SJCRH30 (cell line): Measurements from ENCODE around the gene COQ3. TPM values are rescaled to one million over a fixed set of nuclear protein-coding genes. Genes with fewer than 3 reads are reported as not detected.
A peak's percentile ranks its signal among the peaks of the same experiment; 100 is the strongest.
"Not testable (repeated sequence)": the region's sequence is repeated elsewhere in the genome, so short reads cannot be mapped to it uniquely, and the experiment has no call there.

Source experiments
- DNase-seq, 2 experiments: peaks; one replicate each; pipeline ENCODE4 v3.0.0-alpha.2; 2015 to 2020
- H3K27ac ChIP-seq: fragments of 250-450 bp; sonication (Bioruptor Pico); 2 replicates; pipeline ENCODE4 v1.5.1; 2020; ENCODE audit warnings: mild to moderate bottlenecking, moderate library complexity
- H3K27me3 ChIP-seq: fragments of 250-450 bp; sonication (Bioruptor Pico); 2 replicates; pipeline ENCODE4 v1.5.1; 2020; ENCODE audit warnings: mild to moderate bottlenecking, moderate library complexity
- H3K36me3 ChIP-seq: fragments of 250-450 bp; sonication (Bioruptor Pico); 2 replicates; pipeline ENCODE4 v1.5.1; 2020; ENCODE audit warnings: mild to moderate bottlenecking, moderate library complexity
- H3K4me1 ChIP-seq: fragments of 250-450 bp; sonication (Bioruptor Pico); 2 replicates; pipeline ENCODE4 v1.5.1; 2020; ENCODE audit warnings: mild to moderate bottlenecking, moderate library complexity
- H3K4me3 ChIP-seq: fragments of 250-450 bp; sonication (Bioruptor Pico); 2 replicates; pipeline ENCODE4 v1.5.1; 2020; ENCODE audit warnings: mild to moderate bottlenecking, moderate library complexity
- H3K9me3 ChIP-seq: fragments of 250-450 bp; sonication (Bioruptor Pico); replicated peaks from 2 replicates; pipeline ENCODE4 v1.5.1; 2020; ENCODE audit warnings: mild to moderate bottlenecking, moderate library complexity
- total RNA-seq: library from RNA; depleted of rRNA; stranded (reverse); fragments of >200 nt; shearing (Covaris generic); gene quantifications from 2 replicates; pipeline ENCODE4 v1.2.3, GENCODE V29; 2014

The COQ3 gene
- total RNA-seq, 1 experiment from 2014 or later, result 15.9 TPM

- peaks cover 6% of the 10 kb centered on the region; the same call in 1 of the 2 replicates for H3K4me1 ChIP-seq
- no peaks in the 10 kb centered on the region for H3K9me3 ChIP-seq
- DNase-seq, result no peak
- no peaks in the 10 kb centered on the region for H3K36me3 ChIP-seq
- H3K4me3 ChIP-seq, result no peak overlapping the region
- H3K27ac ChIP-seq, result no peak overlapping the region
- peaks cover 4% of the 10 kb centered on the region; the same call in 1 of the 2 replicates for H3K27me3 ChIP-seq
These were observed 39.0 kb downstream of the COQ3 start for GRCh38 chr6:99354983-99355382.

DNA sequence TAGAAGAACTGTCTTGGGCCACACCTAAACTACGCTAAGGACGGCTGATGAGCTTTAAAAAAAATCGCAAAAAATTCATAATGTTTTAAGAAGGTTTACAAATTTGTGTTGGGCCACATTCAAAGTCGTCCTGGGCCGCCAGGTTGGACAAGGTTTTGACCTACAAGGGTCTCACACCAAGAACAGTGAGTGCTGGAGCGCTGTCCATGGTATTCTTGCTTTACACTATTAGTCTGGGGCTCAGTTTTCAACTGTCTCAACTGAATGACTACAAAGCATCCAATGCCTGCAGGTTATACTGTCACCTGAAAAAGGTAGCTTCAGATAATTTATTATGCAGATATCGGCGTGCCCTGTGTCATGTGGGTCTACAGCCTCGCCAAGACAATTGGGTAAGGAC is 40.9 kb downstream of the COQ3 start:
- H3K27ac ChIP-seq, result no peak overlapping the region
- no peaks in the 10 kb centered on the region for H3K9me3 ChIP-seq
- peaks cover 4% of the 10 kb centered on the region; the same call in 1 of the 2 replicates for H3K27me3 ChIP-seq
- no peak overlapping the region for H3K4me3 ChIP-seq
- peaks cover 6% of the 10 kb centered on the region; the same call in 1 of the 2 replicates for H3K4me1 ChIP-seq
- peak; percentile 17 to 49 for DNase-seq
- H3K36me3 ChIP-seq, result no peaks in the 10 kb centered on the region

DNA sequence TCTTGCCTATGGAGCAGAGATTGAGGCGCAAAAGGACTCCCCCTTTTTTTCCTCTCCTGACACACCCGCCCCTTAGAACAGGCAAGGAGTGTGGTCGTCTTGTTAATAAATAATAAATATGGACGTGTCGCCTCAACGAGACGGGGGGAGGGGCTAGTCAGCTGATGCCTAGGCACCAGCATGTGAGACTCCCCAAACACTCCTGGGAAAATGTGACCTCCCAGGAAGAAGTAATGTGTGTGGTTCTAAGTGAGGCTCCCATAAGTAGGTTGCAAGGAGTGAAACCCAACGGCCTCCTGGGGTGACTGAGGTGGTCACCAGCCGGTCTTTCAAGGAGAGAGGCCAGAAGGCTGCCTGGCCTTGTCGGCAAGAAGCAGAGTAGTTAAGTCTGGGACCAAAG is 43.4 kb downstream of the COQ3 start:
- Histone ChIP-seq H3K4me3 (peak overlapping the region; percentile 84), H3K36me3 (no peaks in the 10 kb centered on the region)
- DNase-seq, result peak; percentile 13 to 25

GRCh38 chr6:99349171-99350141 is 44.5 kb downstream of the COQ3 start, which contains the start of gene FAXC:
FAXC (minus strand) TSS chr6:99349674; CDS start chr6:99349372, 302 bp downstream.
- DNase-seq, result peak; percentile 40 to 47
- H3K4me1 ChIP-seq, result peaks cover 6% of the 10 kb centered on the region; the same call in 1 of the 2 replicates
- H3K27me3 ChIP-seq, result peaks cover 4% of the 10 kb centered on the region; the same call in 1 of the 2 replicates
- H3K4me3 ChIP-seq, result peak within 1 kb of the TSS; percentile 84
- H3K9me3 ChIP-seq, result no peaks in the 10 kb centered on the region
- no peaks in the 10 kb centered on the region for H3K36me3 ChIP-seq
- H3K27ac ChIP-seq, result no peak within 1 kb of the TSS

More for the DNA sequence above, 43.4 kb downstream of the COQ3 start:
- H3K4me1 ChIP-seq, result peaks cover 6% of the 10 kb centered on the region; the same call in 1 of the 2 replicates
- peaks cover 4% of the 10 kb centered on the region; the same call in 1 of the 2 replicates for H3K27me3 ChIP-seq
- H3K9me3 ChIP-seq, result no peaks in the 10 kb centered on the region
- H3K27ac ChIP-seq, result no peak overlapping the region

- H3K4me1 ChIP-seq, result peaks cover 10% of the 10 kb centered on the region; the same call in 1 of the 2 replicates
- peak overlapping the region; percentile 84 for H3K4me3 ChIP-seq
- H3K27me3 ChIP-seq, result peaks cover 4% of the 10 kb centered on the region; the same call in 1 of the 2 replicates
- no peaks in the 10 kb centered on the region for H3K9me3 ChIP-seq
- H3K27ac ChIP-seq, result no peak overlapping the region
- no peak for DNase-seq
- H3K36me3 ChIP-seq, result no peaks in the 10 kb centered on the region
These were observed 45.5 kb downstream of the COQ3 start for GRCh38 chr6:99348288-99349170.

DNA sequence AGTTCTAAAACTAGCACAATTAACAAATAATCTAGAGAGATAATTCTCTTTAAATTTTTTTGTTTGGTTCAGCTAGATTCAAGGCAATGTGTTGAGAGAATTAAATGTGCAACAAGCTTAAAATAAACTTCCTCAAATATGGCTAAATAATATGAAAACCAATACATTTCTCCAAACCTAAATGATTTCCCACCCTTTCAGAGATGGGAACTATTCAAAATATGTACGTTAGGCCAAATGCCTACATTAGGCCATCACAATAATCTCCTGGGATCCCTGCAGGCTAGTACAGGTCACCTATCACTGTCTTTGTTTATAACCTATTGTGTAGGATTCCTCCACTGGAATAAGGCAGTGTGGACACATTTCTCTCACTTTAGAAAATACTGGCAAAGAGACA is 46.2 kb downstream of the COQ3 start:
- H3K36me3 ChIP-seq, result no peaks in the 10 kb centered on the region
- H3K4me3 ChIP-seq, result no peak overlapping the region
- DNase-seq, result no peak
- H3K27ac ChIP-seq, result no peak overlapping the region
- peaks cover 4% of the 10 kb centered on the region; the same call in 1 of the 2 replicates for H3K27me3 ChIP-seq
- peaks cover 10% of the 10 kb centered on the region; the same call in 1 of the 2 replicates for H3K4me1 ChIP-seq
- H3K9me3 ChIP-seq, result no peaks in the 10 kb centered on the region

GRCh38 chr6:99346595-99346994 is 47.4 kb downstream of the COQ3 start:
- Histone ChIP-seq H3K36me3 (no peaks in the 10 kb centered on the region), H3K27ac (no peak overlapping the region), H3K9me3 (no peaks in the 10 kb centered on the region), H3K27me3 (peaks cover 4% of the 10 kb centered on the region; the same call in 1 of the 2 replicates), H3K4me1 (peaks cover 10% of the 10 kb centered on the region; the same call in 1 of the 2 replicates), H3K4me3 (no peak overlapping the region)
- DNase-seq, result no peak

GRCh38 chr6:99345164-99345563 is 48.8 kb downstream of the COQ3 start:
- no peaks in the 10 kb centered on the region for H3K9me3 ChIP-seq
- H3K4me1 ChIP-seq, result peaks cover 5% of the 10 kb centered on the region; the same call in 1 of the 2 replicates
- no peaks in the 10 kb centered on the region for H3K36me3 ChIP-seq
- no peak for DNase-seq
- no peak overlapping the region for H3K4me3 ChIP-seq
- peaks cover under 1% of the 10 kb centered on the region; the same call in 1 of the 2 replicates for H3K27me3 ChIP-seq
- no peak overlapping the region for H3K27ac ChIP-seq

- Histone ChIP-seq H3K4me3 (no peak overlapping the region), H3K36me3 (no peaks in the 10 kb centered on the region), H3K27ac (no peak overlapping the region), H3K27me3 (no peaks in the 10 kb centered on the region), H3K9me3 (no peaks in the 10 kb centered on the region), H3K4me1 (peaks cover 4% of the 10 kb centered on the region; the same call in 1 of the 2 replicates)
- DNase-seq, result no peak
These were observed 49.7 kb downstream of the COQ3 start for GRCh38 chr6:99344289-99344688.

DNA sequence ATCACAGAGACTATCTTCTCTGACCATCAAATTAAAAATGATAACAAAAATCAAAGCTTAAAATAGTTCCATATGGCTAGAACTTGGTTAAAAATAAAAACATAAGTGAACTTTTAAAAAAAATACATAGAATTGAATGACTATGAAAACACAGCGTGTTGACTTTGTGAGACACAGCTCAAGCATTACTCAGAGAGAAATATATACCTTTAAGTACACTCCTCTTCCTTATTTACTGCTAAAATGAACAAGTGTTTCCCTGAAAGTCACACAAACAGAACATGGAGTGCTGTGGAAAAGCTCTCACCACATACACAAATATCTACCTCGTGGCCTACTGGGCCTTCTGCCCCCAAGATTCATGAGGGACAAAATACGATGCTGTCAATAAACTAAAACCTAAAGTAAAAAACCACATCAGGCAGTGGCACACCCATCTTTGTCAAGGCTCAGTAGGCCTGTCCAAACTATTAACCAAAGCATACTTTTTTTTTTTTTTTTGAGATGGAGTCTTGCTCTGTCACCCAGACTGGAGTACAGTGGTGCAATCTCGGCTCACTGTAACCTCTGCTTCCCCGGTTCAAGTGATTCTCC is 52.0 kb downstream of the COQ3 start:
- Histone ChIP-seq H3K36me3 (no peaks in the 10 kb centered on the region), H3K27me3 (no peaks in the 10 kb centered on the region), H3K27ac (no peak overlapping the region), H3K4me3 (no peak overlapping the region), H3K9me3 (no peaks in the 10 kb centered on the region), H3K4me1 (peaks cover 4% of the 10 kb centered on the region; the same call in 1 of the 2 replicates)
- no peak for DNase-seq

GRCh38 chr6:99338188-99338587 is 55.8 kb downstream of the COQ3 start:
- no peak for DNase-seq

DNA sequence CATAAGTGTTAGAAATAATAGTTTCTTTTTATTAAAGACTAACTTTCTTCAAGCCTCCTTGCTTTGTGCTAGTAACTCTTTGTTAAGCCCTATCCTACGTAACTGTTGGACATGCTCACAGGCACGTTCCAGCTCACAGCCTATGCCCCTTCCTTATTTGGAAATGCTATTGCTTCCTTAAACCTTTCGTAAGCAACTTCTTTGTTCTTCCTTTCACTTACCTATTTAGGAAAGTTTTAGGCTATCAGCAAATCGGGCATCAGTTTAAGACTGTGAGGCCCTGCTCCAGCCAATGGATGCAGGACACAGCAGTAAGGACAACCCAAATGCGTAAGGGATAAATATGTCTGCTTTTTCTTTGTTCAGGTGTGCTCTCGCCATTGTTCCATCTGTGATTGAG is 58.7 kb downstream of the COQ3 start:
- H3K36me3 ChIP-seq, H3K4me3 ChIP-seq, H3K9me3 ChIP-seq, H3K27ac ChIP-seq, H3K27me3 ChIP-seq, H3K4me1 ChIP-seq, DNase-seq: not testable (repeated sequence)

More at GRCh38 chr6:99338188-99338587, 55.8 kb downstream of the COQ3 start:
- Histone ChIP-seq H3K36me3 (no peaks in the 10 kb centered on the region), H3K4me3 (no peak overlapping the region), H3K4me1 (no peaks in the 10 kb centered on the region), H3K27me3 (no peaks in the 10 kb centered on the region), H3K9me3 (no peaks in the 10 kb centered on the region), H3K27ac (no peak overlapping the region)

DNA sequence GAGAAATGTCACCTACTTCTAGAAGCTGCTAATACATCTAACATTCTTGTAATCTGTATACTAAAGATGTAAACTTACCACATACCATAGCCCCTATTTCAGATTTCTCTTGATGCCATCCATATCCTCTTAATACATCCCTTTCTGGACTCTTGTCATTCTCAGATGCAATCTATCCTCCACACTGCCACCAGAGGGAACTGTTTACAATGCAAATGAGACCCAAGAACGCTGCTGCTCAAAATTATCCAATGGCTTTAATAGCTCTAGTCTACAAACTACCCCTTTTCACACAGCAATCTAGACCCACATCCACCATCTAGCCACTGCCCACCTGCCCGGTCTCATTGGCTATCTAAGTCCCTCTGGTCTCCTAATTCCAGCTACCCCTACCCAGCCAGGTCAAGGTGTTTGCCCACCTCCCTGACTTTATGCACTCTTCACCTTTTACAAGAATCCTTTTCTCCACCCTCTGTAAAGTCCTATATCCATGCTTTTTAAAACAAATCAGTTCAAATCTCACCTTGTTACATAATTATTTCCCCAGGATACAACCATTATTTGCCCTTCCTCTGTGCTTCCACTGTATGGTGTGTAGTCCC is 59.4 kb downstream of the COQ3 start:
- peak; percentile 20 to 68 for DNase-seq
- Histone ChIP-seq H3K27me3 (no peaks in the 10 kb centered on the region), H3K36me3 (no peaks in the 10 kb centered on the region), H3K27ac (no peak overlapping the region), H3K4me1 (no peaks in the 10 kb centered on the region), H3K9me3 (no peaks in the 10 kb centered on the region), H3K4me3 (no peak overlapping the region)

DNA sequence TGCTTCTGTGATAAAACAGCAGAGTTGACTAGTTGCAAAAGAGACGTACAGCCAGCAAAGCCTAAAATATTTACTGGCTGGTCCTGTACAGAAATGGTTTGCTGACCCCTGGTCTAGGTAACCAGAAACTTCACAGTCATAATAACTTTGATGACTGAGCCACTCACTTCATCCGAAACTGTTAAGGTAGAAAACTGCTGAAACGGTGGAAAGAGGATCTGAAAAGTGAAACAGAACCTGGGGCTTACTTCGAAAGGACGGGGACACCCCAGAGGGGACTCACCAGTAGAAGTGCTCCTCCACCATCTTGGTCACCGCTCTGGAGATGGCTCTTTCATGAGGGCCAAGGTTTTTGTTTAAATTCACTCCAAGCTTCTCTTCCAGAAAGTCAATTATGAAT is 60.9 kb downstream of the COQ3 start:
- H3K4me3 ChIP-seq, result no peak overlapping the region
- no peaks in the 10 kb centered on the region for H3K27me3 ChIP-seq
- H3K9me3 ChIP-seq, result no peaks in the 10 kb centered on the region
- no peaks in the 10 kb centered on the region for H3K4me1 ChIP-seq
- DNase-seq, result no peak
- H3K36me3 ChIP-seq, result no peaks in the 10 kb centered on the region
- no peak overlapping the region for H3K27ac ChIP-seq
